HCT116 (cell line): ENCODE results near the gene VEGFD. TPM values are rescaled to one million over a fixed set of nuclear protein-coding genes. Genes with fewer than 3 reads are reported as not detected.

Experiments used
- ATAC-seq: fragments of 200-7000 bp; cut with Tn5 transposase; 2 replicates; pipeline ENCODE4 v1.9.1; 2020; ENCODE audit warnings: mild to moderate bottlenecking, moderate library complexity
- BruUV-seq: library from RNA; stranded (reverse); fragments of 400-500 nt; replicated peaks from 2 replicates; lab custom pipeline; 2021; lab: Mats Ljungman, UMichigan
- CTCF ChIA-PET: fragments of 300-600 bp; sonication (Branson Sonifier 250); formaldehyde crosslinking; loops from one replicate; lab custom pipeline; 2021; ENCODE audit warnings: antibody characterized with exemption; lab: Charles Lee
- POLR2A ChIA-PET: fragments of 300-600, 350-600 bp; sonication (Branson Sonifier 250); formaldehyde crosslinking; loops from one replicate; lab custom pipeline; 2021; ENCODE audit warnings: antibody characterized with exemption; lab: Charles Lee
- RAD21 ChIA-PET, 2 experiments: fragments of 300-600 bp; sonication (Branson Sonifier 250); formaldehyde crosslinking; loops; one replicate each; lab custom pipeline; 2023; ENCODE audit warnings: low total read pairs in 2 of 2; ENCODE audit not compliant: uncharacterized antibody in 2 of 2, unreplicated experiment in 2 of 2, low non-redundant PET in 1 of 2; lab: Charles Lee
- DNase-seq: peaks from one replicate; pipeline ENCODE4 v3.0.0-alpha.2; 2010; ENCODE audit warnings: low read depth, low spot score
- H2AFZ ChIP-seq: fragments of 200-600 bp; shearing (Covaris generic), sonication (generic); 2 replicates; pipeline ENCODE4 v1.6.1; 2017; ENCODE audit warnings: low read depth, mixed run types, mixed read lengths, antibody characterized with exemption, low read length; ENCODE audit not compliant: poor library complexity, severe bottlenecking
- H3K27ac ChIP-seq: 2 replicates; pipeline ENCODE4 v1.5.1; 2012; ENCODE audit warnings: low read depth, low read length
- H3K27me3 ChIP-seq: fragments of 200-600 bp; sonication (generic); 2 replicates; pipeline ENCODE4 v1.6.1; 2016; ENCODE audit warnings: mixed run types, low read length, mixed read lengths; ENCODE audit not compliant: insufficient read depth
- H3K36me3 ChIP-seq, 2 experiments: fragments of 200-500 bp in 1 of 2; fragments of 200-600 bp in 1 of 2; sonication (Bioruptor generic) in 1 of 2; sonication (generic) in 1 of 2; 2 replicates each; pipeline versions ENCODE4 v1.5.1 to v1.6.1; 2014 to 2016; ENCODE audit warnings: low read length in 2 of 2, inconsistent platforms in 1 of 2, mixed read lengths in 1 of 2, mixed run types in 1 of 2; ENCODE audit not compliant: insufficient read depth in 2 of 2, control insufficient read depth in 1 of 2
- H3K4me1 ChIP-seq, 2 experiments: fragments of 200-600 bp in 1 of 2; sonication (generic) in 1 of 2; 2 replicates each; pipeline versions ENCODE4 v1.5.1 to v1.6.1; 2012 to 2017; ENCODE audit warnings: low read length in 2 of 2, inconsistent platforms in 1 of 2, mild to moderate bottlenecking in 1 of 2, mixed read lengths in 1 of 2, mixed run types in 1 of 2, moderate library complexity in 1 of 2; ENCODE audit not compliant: insufficient read depth in 2 of 2, control insufficient read depth in 1 of 2
- H3K4me2 ChIP-seq: fragments of 200-600 bp; sonication (generic); 2 replicates; pipeline ENCODE4 v1.6.1; 2017; ENCODE audit warnings: mixed run types, low read length, mixed read lengths
- H3K4me3 ChIP-seq, 2 experiments: fragments of 200-600 bp in 1 of 2; sonication (generic) in 1 of 2; replicated peaks in 1 of 2; 2 replicates each; pipeline ENCODE4 v1.5.1; 2011 to 2016; ENCODE audit warnings: low read length in 2 of 2, control low read depth in 1 of 2, low read depth in 1 of 2, mild to moderate bottlenecking in 1 of 2, mixed read lengths in 1 of 2, mixed run types in 1 of 2
- H3K79me2 ChIP-seq: fragments of 200-600 bp; sonication (generic); 2 replicates; pipeline ENCODE4 v1.6.1; 2017; ENCODE audit warnings: mild to moderate bottlenecking, mixed run types, low read length, moderate library complexity, mixed read lengths; ENCODE audit not compliant: insufficient read depth
- H3K9ac ChIP-seq: fragments of 200-600 bp; sonication (generic); 2 replicates; pipeline ENCODE4 v1.6.1; 2016; ENCODE audit warnings: low read length, mixed read lengths
- H3K9me2 ChIP-seq: fragments of 200-600 bp; sonication (generic), shearing (Covaris generic); 2 replicates; pipeline ENCODE4 v1.6.1; 2017; ENCODE audit warnings: mixed run types, mild to moderate bottlenecking, moderate library complexity; ENCODE audit not compliant: insufficient read depth
- H3K9me3 ChIP-seq, 2 experiments: fragments of 200-500 bp in 1 of 2; fragments of 200-600 bp in 1 of 2; sonication (Bioruptor generic) in 1 of 2; sonication (generic) in 1 of 2; 2 replicates each; pipeline ENCODE4 v1.6.1; 2014 to 2017; ENCODE audit warnings: low read length in 2 of 2, mixed read lengths in 2 of 2, inconsistent platforms in 1 of 2, low read depth in 1 of 2, mild to moderate bottlenecking in 1 of 2, mixed run types in 1 of 2, moderate library complexity in 1 of 2; ENCODE audit not compliant: control insufficient read depth in 1 of 2, insufficient read depth in 1 of 2
- H4K20me1 ChIP-seq: fragments of 200-600 bp; sonication (generic), shearing (Covaris generic); 2 replicates; pipeline ENCODE4 v1.6.1; 2017; ENCODE audit warnings: mixed run types, mild to moderate bottlenecking, moderate library complexity; ENCODE audit not compliant: insufficient read depth
- ATF3 ChIP-seq: IDR thresholded peaks from 2 replicates; pipeline ENCODE4 v1.6.1; 2012
- CBX3 ChIP-seq: IDR thresholded peaks from 2 replicates; pipeline ENCODE4 v1.6.1; 2012; ENCODE audit warnings: low read depth
- CEBPB ChIP-seq: IDR thresholded peaks from 2 replicates; pipeline ENCODE4 v1.6.1; 2012; ENCODE audit warnings: low read depth
- CTCF ChIP-seq, 3 experiments: fragments of 200-600 bp in 1 of 3; sonication (generic) in 1 of 3; IDR thresholded peaks in 2 of 3; conservative IDR thresholded peaks in 1 of 3; 2 replicates each; pipeline ENCODE4 v1.5.1; 2012 to 2017; ENCODE audit warnings: low read depth in 2 of 3, low read length in 2 of 3, antibody characterized with exemption in 1 of 3, borderline replicate concordance in 1 of 3, control low read depth in 1 of 3, mild to moderate bottlenecking in 1 of 3, mixed read lengths in 1 of 3, mixed run types in 1 of 3, moderate library complexity in 1 of 3; ENCODE audit not compliant: insufficient read depth in 1 of 3
- EGR1 ChIP-seq: IDR thresholded peaks from 2 replicates; pipeline ENCODE4 v1.6.1; 2012; ENCODE audit warnings: low read depth
- ELF1 ChIP-seq: IDR thresholded peaks from 2 replicates; pipeline ENCODE4 v1.6.1; 2012; ENCODE audit warnings: low read depth, borderline replicate concordance
- EZH2phosphoT487 ChIP-seq: fragments of 200-600 bp; IDR thresholded peaks from 2 replicates; pipeline ENCODE4 v1.6.1; 2018; ENCODE audit warnings: antibody characterized with exemption, borderline replicate concordance
- FOSL1 ChIP-seq: IDR thresholded peaks from 2 replicates; pipeline ENCODE4 v1.6.1; 2012; ENCODE audit warnings: low read depth
- POLR2A ChIP-seq: IDR thresholded peaks from 2 replicates; pipeline ENCODE4 v1.7.0; 2011; ENCODE audit warnings: borderline replicate concordance; ENCODE audit not compliant: insufficient read depth, insufficient read length; ENCODE audit errors: extremely low read depth
- POLR2AphosphoS5 ChIP-seq: IDR thresholded peaks from 2 replicates; pipeline ENCODE4 v1.6.1; 2011; ENCODE audit warnings: mild to moderate bottlenecking, low read depth, low read length, moderate library complexity
- REST ChIP-seq: IDR thresholded peaks from 2 replicates; pipeline ENCODE4 v1.6.1; 2012; ENCODE audit warnings: low read depth
- SIN3A ChIP-seq: IDR thresholded peaks from 2 replicates; pipeline ENCODE4 v1.6.1; 2012; ENCODE audit warnings: low read depth
- SP1 ChIP-seq: IDR thresholded peaks from 2 replicates; pipeline ENCODE4 v1.6.1; 2012; ENCODE audit warnings: low read depth
- SRF ChIP-seq: IDR thresholded peaks from 2 replicates; pipeline ENCODE4 v1.6.1; 2012; ENCODE audit warnings: low read depth
- TCF7L2 ChIP-seq: IDR thresholded peaks from 2 replicates; pipeline ENCODE4 v1.7.0; 2011; ENCODE audit warnings: borderline replicate concordance, inconsistent platforms; ENCODE audit not compliant: insufficient read depth, insufficient read length; ENCODE audit errors: extremely low read depth
- ZBTB33 ChIP-seq: IDR thresholded peaks from 2 replicates; pipeline ENCODE4 v1.6.1; 2011; ENCODE audit warnings: mild to moderate bottlenecking, low read length, moderate library complexity; ENCODE audit not compliant: insufficient replicate concordance; ENCODE audit errors: extremely low read depth
- intact Hi-C: fragments of 100-400 bp; cut with micrococcal nuclease; formaldehyde crosslinking; loops from 2 replicates; pipeline ENCODE4 v1.10.0; 2022
- total RNA-seq: library from RNA; stranded (reverse); gene quantifications from one replicate; pipeline ENCODE4 v1.2.1, GENCODE V29; 2021; ENCODE audit not compliant: unreplicated experiment

Gene VEGFD
- total RNA-seq, 1 experiment from 2014 or later, result 0.37 TPM

- DNase-seq, result no peak
- Histone ChIP-seq H3K4me3 (no peak overlapping the region), H3K9me2 (no peaks in the 10 kb centered on the region), H3K4me1 (no peaks in the 10 kb centered on the region), H3K9me3 (no peaks in the 10 kb centered on the region), H3K9ac (no peak overlapping the region), H3K36me3 (no peaks in the 10 kb centered on the region), H4K20me1 (no peaks in the 10 kb centered on the region), H3K27me3 (no peaks in the 10 kb centered on the region), H3K79me2 (no peaks in the 10 kb centered on the region), H2AFZ (no peak overlapping the region), H3K4me2 (no peak overlapping the region), H3K27ac (no peak overlapping the region)
- POLR2A ChIA-PET, result no interaction called here
- no peak for ATAC-seq
- RAD21 ChIA-PET, result no interaction called here
- CTCF ChIA-PET, result no interaction called here
- TF ChIP-seq POLR2A (no peak), ZBTB33 (no peak), SP1 (no peak), ELF1 (no peak), FOSL1 (no peak), SIN3A (no peak), CTCF (IDR thresholded peaks at IDR 0.05 in 2 of 3, conservative IDR thresholded peaks at IDR 0.05 in 1 of 3; ENCODE audit: borderline replicate concordance in 1 of 3, insufficient read depth in 1 of 3, low read depth in 2 of 3, low read length in 2 of 3) (no peak), TCF7L2 (no peak), SRF (no peak), REST (no peak), POLR2AphosphoS5 (no peak), ATF3 (no peak), CBX3 (no peak), EGR1 (no peak), CEBPB (no peak), EZH2phosphoT487 (no peak)
- intact Hi-C loops, result no loop called here
- BruUV-seq, result no TSS peak
Measured at GRCh38 chrX:15343075-15343476, 41.1 kb downstream of the VEGFD start.
